ENCODE data around the gene RPL38.
"Not testable (repeated sequence)": the region's sequence is repeated elsewhere in the genome, so short reads cannot be mapped to it uniquely, and the experiment has no call there.

The RPL38 gene

GRCh38 chr17:74183411-74183810, 20.1 kb upstream of the RPL38 start:
- no peak for DNase-seq (ENCODE audit: low read depth)

- DNase-seq (ENCODE audit: low read depth): no peak
These were observed 17.8 kb upstream of the RPL38 start for GRCh38 chr17:74185571-74186185.

GRCh38 chr17:74186498-74186897, 17.0 kb upstream of the RPL38 start:
- no peak for DNase-seq (ENCODE audit: low read depth)

- no peak for DNase-seq (ENCODE audit: low read depth)
These were observed 15.7 kb upstream of the RPL38 start for GRCh38 chr17:74187761-74188160.

- not testable (repeated sequence) for DNase-seq (ENCODE audit: low read depth)
These were observed 14.8 kb upstream of the RPL38 start for GRCh38 chr17:74188687-74189086.

GRCh38 chr17:74190154-74190553, 13.3 kb upstream of the RPL38 start:
- no peak for DNase-seq (ENCODE audit: low read depth)

GRCh38 chr17:74190807-74191406, 12.6 kb upstream of the RPL38 start:
- no peak for DNase-seq (ENCODE audit: low read depth)

- DNase-seq (ENCODE audit: low read depth): no peak
These were observed 10.3 kb upstream of the RPL38 start for GRCh38 chr17:74192950-74193781.

- DNase-seq (ENCODE audit: low read depth): no peak
These were observed 8.8 kb upstream of the RPL38 start for GRCh38 chr17:74194682-74195081.

GRCh38 chr17:74196541-74197317, 6.7 kb upstream of the RPL38 start:
- DNase-seq (ENCODE audit: low read depth): no peak

GRCh38 chr17:74197801-74198200, 5.7 kb upstream of the RPL38 start:
- DNase-seq (ENCODE audit: low read depth): no peak

GRCh38 chr17:74198694-74199093, 4.8 kb upstream of the RPL38 start:
- no peak for DNase-seq (ENCODE audit: low read depth)

- peak; percentile 48 for DNase-seq (ENCODE audit: low read depth)
These were observed 4.0 kb upstream of the RPL38 start for GRCh38 chr17:74199306-74200092.

GRCh38 chr17:74200112-74200511, 3.4 kb upstream of the RPL38 start:
- no peak for DNase-seq (ENCODE audit: low read depth)

- no peak for DNase-seq (ENCODE audit: low read depth)
These were observed 2.2 kb upstream of the RPL38 start for GRCh38 chr17:74201250-74201649.

GRCh38 chr17:74201948-74202347, 1.5 kb upstream of the RPL38 start:
- no peak for DNase-seq (ENCODE audit: low read depth)

- no peak for DNase-seq (ENCODE audit: low read depth)
These were observed 540 bp upstream of the RPL38 start for GRCh38 chr17:74202938-74203337.

- DNase-seq (ENCODE audit: low read depth): no peak
These were observed 996 bp downstream of the RPL38 start for GRCh38 chr17:74204474-74204873.

- no peak for DNase-seq (ENCODE audit: low read depth)
These were observed 1.8 kb downstream of the RPL38 start for GRCh38 chr17:74205274-74205673.

- no peak for DNase-seq (ENCODE audit: low read depth)
These were observed 2.9 kb downstream of the RPL38 start for GRCh38 chr17:74206332-74206818.

Data from activated T-helper 1 cell treated with Interleukin-2 at 50 U/mL for 16 hours (primary cell).